ENCODE results near the gene SPDYC.
"Not testable (repeated sequence)": the region's sequence is repeated elsewhere in the genome, so short reads cannot be mapped to it uniquely, and the experiment has no call there.

Gene SPDYC

DNA sequence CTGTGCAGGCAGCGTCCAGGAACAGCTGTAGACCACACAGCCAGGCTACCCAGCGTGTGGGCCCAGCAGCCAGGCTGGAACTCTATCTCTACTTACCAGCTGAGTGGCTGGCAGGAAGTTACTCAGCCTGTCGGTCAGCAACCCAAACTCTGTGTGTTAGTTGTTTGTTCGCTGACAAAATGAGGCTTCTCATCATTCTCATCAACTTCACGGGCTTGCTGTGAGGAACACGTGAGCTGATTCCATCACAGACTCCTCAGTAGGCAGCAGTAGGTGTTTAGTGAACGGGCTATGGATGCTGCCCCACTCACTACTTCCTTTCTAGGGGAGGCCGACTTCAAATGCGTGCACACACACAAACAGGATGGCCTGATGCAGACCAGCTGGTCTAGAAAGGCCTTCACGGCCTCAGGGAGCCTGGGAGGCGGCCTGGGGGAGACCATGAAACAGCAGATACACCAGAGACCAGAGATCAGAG lies 830 bp upstream of the SPDYC start:
- no peak for DNase-seq (ENCODE audit: low spot score)

DNA sequence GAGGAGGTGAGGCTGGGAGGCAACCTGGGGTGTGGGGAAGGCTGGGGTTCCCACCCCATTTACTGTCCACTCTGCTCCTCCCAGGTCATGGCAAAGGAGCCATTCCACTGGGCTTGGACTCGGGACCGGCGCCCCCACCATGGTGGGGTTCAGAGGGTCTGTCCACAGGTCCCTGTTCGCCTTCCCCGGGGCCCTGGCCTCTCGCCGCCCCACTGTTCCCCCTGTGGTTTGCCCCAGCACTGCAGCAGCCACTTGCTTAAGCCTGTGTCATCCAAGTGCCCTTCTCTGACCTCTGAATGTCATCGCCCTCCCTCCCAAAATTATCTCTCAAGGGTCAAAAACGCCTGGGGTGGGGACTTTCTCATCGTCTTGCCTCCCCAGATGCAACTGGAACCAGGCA lies 2.6 kb downstream of the SPDYC start:
- no peak for DNase-seq (ENCODE audit: low spot score)

DNA sequence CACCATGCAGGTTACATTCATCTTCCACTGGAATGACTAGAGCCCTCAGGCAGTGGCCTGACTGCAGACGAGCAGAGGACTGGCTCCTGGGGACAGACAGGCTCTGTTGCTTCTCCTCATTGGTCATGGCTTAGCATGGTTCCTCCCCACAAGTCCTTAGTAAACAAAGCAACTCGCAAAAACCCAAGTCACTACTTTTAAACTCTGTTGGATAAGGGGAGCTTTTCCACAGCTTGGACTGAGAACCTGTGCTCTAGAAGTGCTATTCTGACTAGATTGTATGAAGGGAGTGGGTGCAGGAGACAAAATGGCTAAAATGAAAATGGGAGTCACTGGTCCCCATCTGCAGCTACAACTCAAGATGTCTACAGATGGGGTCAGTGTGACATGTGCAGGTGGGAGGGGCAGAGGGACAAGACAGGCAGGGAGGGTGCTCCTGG lies 4.6 kb downstream of the SPDYC start:
- DNase-seq (ENCODE audit: low spot score): not testable (repeated sequence)

DNA sequence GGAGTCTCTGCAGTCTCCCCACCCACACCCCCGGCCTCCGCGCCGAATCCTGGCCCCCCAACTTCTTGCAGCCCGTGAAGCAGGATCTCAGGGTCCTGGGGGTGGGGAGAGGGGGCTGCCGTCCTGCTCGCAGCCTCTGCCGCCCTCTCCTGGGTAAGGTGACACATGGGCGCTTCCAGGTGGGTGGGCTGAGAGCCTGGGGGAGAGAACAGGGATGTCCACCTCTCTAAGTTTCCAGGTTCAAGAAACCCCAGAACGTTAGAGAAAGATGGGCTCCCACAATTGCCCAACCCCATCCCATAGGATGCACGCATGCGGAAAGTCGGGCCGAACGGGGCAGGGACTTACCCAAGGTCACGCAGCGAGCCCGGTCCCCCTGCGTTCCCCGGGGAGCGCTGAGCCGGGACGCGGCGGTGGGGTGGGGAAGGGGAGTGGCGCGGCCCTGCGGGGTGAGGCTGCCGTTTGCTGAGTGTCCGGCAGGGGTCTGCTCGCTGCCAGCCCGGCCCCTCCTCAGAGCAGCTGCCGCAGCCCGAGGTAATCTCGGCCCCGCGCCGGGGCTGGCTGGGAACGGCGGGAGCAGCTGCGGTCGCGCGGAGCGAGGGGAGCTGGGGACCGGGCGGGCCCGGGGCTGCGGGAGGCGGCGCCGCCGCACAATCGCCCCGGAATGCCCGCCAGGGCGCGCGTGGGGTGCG lies 11.0 kb downstream of the SPDYC start:
- DNase-seq (ENCODE audit: low spot score): peak; percentile 19

DNA sequence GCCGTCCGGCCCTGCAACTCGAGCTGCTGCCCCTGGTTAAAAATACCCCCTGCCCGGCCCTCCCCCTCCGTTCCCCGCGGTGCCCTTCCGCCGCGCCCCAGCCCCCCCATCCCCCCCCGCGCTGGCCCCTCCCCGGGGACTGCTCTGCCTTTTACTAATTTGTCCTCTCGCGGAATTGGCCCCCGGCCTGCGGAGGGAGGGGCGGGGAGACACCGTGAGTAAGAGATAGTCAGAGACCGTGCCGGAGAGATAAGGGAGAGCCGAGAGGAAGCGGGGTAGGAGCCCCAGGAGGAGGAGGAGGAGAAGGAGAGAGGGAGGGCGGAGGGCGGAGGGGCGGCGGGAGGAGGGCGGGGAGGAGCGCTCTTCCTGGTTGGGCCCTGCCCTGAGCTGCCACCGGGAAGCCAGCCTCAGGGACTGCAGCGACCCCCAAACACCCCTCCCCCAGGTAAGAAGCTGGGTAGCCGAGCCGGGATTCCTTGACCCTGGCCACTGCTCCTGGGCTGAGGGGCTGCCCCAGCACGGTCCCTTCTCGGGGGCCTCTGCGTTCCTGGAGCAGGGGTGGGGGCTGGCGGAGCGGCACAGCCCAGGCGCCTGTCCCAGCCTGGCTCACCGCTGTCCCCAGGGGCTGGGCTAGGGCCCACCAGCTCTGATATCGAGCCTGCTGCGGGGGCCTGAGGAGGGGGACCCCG lies 11.7 kb downstream of the SPDYC start, which contains the start of gene CAPN1:
Gene CAPN1, plus strand, starts transcription at position 360 of the 689 bp plus-strand sequence. CDS start 774 bp downstream, outside the sequence.
- DNase-seq (ENCODE audit: low spot score): peak; percentile 20

DNA sequence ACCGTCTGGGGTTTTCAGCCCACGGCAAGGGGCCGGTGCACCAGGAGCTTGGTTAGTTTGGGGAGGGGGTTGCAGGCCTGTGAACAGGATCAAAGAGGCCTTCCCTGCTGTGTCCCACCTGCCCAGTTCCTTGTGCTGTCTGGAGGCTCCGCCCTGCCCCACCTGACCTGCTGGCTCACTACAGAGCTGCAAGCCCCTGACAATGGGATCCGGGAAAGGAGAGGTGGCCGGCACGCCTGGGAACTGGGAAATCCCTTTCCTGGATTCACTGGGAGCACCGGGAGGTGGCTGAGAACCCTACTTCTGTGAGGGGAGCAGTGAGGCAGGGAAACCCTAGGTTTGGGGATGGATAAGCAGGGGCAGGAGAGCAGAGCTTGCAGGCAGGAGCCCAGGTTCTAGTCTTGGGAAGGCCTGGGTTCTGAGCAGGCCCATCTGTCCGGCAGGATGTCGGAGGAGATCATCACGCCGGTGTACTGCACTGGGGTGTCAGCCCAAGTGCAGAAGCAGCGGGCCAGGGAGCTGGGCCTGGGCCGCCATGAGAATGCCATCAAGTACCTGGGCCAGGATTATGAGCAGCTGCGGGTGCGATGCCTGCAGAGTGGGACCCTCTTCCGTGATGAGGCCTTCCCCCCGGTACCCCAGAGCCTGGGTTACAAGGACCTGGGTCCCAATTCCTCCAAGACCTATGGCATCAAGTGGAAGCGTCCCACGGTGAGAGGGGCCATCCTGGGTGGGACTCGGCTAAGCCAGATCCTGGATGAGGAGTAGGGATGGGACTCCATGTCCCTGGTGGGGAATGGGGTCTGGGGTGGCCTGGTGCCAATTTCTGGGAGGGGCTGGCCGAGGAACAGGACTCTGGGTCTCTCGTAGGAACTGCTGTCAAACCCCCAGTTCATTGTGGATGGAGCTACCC lies 12.5 kb downstream of the SPDYC start:
- DNase-seq (ENCODE audit: low spot score): no peak

DNA sequence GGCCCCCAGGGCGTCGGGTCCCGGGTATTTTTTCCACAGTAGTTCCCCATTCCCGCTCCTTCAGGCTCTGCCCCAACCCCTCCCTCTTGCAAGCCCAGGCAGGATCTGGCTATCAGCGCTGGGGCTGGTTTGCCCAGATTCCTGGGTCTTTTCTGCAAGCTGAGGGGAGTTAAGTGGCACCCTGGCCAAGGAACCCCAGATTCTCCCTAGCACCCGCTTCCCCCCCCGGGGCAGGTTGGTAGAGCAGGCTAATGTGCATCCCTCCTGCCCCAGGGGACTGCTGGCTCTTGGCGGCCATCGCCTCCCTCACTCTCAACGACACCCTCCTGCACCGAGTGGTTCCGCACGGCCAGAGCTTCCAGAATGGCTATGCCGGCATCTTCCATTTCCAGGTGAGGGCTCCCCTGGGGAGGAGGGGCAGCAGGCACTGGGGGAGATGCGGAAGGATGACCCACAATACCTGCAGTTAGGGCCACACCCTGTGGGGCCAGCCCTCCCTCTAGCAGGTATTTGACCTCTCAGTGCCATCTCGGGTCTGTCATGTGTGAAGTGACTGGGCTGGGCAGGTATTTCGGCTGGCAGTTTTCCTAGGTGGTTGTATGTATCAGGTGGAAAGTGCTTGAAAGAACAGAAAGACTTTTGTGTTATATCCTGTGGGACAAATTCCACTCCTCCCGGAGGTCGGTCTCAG lies 13.3 kb downstream of the SPDYC start:
- no peak for DNase-seq (ENCODE audit: low spot score)

DNA sequence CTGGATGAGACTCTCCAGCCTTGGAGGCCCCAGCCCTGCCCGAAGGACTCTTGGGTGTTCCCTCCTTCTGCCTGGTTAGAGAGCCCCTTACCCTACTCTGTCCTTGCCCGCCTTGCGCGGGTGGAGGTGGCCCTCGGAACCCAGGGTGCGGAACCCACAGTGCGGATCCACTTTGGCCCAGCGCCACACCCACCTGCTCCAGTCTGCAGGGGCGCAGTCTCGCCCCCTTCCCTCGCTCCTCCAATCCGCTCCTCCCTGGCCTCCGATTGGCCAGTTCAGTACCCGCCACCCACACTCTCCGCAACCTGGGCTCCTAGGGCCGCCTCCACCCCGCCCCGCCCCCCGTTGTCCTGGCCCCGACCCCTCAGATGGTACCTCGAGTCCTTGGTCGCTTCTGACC lies 14.1 kb downstream of the SPDYC start:
- DNase-seq (ENCODE audit: low spot score): no peak

DNA sequence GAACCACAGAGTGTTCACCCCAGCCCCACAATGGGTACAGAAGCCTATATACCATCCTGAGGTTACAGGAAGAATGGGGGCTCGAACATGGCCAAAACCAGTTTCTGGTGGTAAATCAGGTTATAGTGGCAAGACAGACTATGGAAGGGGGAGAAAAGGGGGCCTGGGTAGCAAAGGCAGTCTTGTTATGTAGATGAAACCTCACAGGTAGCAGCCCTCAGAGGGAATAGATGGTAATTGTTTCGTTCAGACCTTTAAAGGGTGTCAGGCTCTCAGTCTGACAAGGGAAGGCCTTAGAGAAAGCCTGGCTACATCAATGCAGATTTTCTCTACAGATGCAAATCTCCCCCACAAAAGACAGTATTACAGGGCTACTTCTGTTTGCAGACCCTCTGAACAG lies 15.1 kb downstream of the SPDYC start:
- DNase-seq (ENCODE audit: low spot score): no peak

DNA sequence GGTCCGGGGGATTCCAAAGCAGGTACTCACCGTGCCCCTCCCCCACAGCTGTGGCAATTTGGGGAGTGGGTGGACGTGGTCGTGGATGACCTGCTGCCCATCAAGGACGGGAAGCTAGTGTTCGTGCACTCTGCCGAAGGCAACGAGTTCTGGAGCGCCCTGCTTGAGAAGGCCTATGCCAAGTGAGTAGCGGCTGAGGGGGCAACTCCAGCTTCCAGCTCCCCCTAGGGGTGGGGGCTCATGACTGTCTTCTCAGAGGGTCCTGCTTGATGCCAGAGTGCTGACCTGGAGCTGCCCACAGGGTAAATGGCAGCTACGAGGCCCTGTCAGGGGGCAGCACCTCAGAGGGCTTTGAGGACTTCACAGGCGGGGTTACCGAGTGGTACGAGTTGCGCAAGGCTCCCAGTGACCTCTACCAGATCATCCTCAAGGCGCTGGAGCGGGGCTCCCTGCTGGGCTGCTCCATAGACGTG lies 15.9 kb downstream of the SPDYC start:
- no peak for DNase-seq (ENCODE audit: low spot score)

DNA sequence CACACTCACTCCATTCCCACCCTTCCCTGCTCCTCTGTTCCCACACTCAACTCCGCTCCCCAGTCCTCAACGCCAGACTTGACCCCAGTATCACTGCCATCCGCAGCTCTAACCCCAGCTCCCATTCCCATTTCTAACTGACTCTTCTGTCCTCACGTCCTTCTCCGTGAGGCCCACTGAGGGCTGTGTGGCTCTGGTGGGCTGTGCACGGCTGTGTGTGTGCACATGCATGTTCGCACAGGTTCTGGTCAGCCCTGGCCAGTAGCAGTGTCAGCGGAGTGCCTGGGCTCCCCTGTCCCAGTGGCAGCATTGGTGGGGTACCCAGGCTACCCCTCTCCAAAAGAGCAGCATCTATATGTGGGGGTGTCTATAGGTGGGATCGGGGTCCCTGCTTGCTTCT lies 16.7 kb downstream of the SPDYC start:
- no peak for DNase-seq (ENCODE audit: low spot score)

DNA sequence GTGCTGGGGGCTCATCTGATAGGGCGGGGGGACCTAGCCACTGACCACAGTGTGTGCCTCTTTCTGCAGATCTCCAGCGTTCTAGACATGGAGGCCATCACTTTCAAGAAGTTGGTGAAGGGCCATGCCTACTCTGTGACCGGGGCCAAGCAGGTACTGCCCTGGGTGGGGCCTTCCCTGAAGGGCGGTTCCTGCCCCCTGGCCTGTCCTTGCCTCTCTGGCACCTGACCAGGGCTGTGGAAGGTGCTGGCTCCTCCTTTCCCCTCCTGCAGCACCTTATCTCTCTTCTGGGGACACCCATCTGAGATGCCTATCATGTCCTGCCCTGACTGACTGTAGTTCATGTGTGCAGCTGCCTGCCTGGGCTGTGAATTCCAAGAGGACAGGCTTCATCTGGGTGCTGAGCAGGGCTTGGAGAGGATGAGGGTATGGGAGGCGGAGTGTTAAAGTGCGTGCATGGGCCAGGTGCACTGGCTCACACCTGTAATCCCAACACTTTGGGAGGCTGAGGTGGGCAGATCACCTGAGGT lies 17.2 kb downstream of the SPDYC start:
- no peak for DNase-seq (ENCODE audit: low spot score)

DNA sequence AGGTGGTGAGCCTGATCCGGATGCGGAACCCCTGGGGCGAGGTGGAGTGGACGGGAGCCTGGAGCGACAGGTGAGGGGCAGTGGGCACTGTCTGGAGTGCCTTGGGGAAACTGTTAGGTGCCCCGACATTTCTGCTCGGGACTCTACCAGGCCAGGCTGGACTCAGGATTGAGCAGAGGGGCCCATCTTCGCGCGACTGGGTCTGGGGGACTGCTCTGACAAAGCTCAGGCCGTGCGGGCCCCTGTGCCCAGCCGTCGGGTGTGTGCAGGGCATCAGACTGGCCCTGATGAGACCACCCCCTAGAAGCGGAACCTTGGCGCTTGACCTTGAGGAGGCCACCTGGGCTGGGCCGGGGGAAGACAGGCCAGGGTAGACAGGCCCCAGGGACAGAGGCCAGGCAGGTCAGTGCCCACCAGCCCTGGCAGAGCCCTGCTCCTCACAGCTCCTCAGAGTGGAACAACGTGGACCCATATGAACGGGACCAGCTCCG lies 18.0 kb downstream of the SPDYC start:
- no peak for DNase-seq (ENCODE audit: low spot score)

DNA sequence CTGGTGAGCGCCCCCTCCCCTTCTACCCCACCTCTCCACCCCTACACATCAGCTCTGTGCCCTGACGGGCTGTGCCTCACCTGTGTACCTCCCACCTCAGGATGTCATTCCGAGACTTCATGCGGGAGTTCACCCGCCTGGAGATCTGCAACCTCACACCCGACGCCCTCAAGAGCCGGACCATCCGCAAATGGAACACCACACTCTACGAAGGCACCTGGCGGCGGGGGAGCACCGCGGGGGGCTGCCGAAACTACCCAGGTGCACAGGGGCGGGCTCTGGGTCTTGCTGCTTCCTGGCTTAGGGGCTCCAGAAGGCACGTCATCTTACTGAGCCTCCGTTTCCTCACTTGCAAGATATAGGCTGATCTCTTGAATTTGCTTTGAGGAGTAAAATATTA lies 18.5 kb downstream of the SPDYC start:
- no peak for DNase-seq (ENCODE audit: low spot score)

DNA sequence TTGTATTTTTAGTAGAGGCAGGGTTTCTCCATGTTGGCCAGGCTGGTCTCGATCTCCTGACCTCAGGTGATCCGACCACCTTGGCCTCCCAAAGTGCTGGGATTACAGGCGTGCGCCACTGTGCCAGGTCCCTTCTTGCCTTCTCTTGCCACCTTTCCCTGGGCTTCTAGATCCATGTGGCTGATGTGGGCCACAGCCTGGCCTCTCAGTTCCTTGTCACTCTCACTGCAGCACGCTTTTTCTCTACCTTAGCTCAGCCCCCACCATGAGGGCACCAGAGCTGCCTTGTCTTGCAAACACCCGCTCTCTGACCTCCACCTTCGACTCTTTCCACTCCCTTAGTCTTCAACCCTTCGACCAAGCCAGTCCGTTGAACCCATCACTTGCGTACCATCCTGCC lies 19.2 kb downstream of the SPDYC start:
- DNase-seq (ENCODE audit: low spot score): no peak

DNA sequence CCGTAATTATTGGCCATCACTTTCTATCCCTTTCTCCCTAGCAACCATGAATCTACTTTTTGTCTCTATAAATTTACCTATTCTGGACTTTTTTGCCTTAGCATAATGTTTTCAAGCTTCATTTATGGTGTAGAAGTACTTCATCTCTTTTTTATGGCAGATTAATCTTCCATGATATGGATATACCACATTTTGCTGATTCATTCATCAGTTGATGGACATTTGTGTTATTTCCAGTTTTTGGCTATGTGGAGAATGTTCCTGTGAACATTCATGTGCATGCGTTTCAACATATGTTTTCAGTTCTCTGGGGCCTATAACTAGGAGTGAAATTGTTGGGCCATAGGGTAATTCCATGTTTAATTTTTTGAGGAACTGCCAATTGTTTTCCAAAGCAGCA lies 24.5 kb downstream of the SPDYC start:
- DNase-seq (ENCODE audit: low spot score): no peak

DNA sequence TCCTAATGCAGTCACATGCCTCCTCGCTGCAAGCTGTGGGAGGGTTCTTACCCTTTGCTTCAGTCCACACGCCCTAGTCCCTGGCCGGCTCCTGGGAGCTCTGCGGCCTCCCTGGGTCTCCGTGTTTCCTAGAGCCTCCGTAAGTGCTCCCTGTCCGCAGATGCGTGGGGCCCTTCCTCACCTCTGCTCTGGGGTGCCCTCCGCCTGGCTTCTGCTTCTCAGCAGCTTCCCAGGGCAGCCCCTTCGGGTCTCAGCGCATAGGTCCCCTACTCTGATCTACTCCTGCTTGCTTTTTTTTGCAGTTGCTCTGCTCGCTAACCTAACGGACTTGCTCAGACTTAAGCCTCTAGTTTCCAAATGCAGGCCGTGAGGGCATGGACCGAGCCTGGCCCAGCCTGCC lies 34.1 kb downstream of the SPDYC start:
- no peak for DNase-seq (ENCODE audit: low spot score)

DNA sequence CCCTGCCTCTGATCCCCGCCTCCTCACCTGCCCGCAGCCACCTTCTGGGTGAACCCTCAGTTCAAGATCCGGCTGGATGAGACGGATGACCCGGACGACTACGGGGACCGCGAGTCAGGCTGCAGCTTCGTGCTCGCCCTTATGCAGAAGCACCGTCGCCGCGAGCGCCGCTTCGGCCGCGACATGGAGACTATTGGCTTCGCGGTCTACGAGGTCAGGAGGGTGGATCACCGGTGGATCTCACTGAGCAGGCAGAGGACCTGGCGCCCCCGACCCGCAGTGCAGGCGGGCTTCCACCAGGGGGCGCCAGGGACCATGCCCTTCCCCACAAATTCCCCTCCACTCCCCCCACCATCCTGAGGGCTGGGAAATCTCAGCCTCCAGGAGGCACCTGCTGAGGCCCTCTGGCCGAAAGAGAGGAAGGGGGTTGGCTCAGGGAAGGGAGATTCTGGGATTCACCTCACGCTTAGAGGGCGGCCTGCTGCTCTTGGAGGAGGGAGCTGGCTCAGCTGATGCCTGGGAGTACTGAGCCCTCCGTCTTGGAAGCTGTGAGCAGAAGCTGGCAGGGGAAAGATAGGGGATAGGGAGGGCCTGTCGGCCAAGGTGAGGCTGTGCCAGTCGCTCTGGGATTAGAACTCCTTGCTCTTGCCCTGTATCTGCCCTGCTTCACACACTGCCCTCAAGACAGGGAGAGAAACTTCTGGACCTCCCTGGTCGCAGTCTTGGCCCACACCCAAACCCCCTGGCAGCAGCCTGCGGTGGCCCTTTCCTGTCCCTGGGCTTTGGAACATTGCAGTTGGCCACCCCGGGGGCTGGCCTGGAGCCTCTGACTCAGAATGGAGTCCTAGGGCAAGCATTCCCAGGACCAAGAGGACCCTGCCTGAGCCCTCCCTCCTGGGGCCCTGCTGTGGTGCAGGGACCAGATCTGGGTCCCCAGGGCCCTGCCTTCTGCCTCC lies 34.9 kb downstream of the SPDYC start:
- peak; percentile 65 for DNase-seq (ENCODE audit: low spot score)

DNA sequence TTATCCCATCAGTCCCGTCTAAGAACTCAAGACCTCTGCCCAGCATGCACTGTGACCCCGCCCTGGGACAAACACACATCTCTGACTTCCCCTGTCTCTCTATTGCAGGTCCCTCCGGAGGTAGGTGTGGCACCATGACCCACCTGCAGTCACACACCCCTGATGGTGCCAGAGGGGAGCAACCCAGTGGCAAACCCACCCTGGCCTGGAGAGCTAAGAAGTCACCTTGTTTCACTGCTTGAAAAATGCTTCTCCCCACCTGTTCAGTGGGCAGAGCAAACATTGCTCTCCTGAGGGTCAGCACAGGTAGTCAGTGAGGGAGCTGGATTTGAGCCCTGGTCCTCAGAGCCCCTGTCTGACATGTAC lies 35.6 kb downstream of the SPDYC start:
- no peak for DNase-seq (ENCODE audit: low spot score)

DNA sequence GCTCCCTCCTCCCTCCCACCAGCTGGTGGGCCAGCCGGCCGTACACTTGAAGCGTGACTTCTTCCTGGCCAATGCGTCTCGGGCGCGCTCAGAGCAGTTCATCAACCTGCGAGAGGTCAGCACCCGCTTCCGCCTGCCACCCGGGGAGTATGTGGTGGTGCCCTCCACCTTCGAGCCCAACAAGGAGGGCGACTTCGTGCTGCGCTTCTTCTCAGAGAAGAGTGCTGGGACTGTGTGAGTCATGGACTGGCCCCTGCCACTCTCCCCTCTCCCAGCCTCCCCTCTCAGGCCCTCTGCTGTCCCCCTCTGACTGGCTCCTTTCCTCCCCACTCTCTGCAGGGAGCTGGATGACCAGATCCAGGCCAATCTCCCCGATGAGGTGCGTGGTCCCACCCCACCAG lies 36.4 kb downstream of the SPDYC start:
- DNase-seq (ENCODE audit: low spot score): no peak
